IPS-18c (cell line): ENCODE data around the gene CACNG3.
"Not testable (repeated sequence)": the region's sequence is repeated elsewhere in the genome, so short reads cannot be mapped to it uniquely, and the experiment has no call there.

Experiments used
- H3K4me3 ChIP-seq: 2 replicates; pipeline ENCODE4 v1.7.0; 2013; ENCODE audit warnings: low read depth, mild to moderate bottlenecking, low read length, moderate library complexity; ENCODE audit not compliant: insufficient read depth
- H3K9me3 ChIP-seq: one replicate; pipeline ENCODE4 v1.6.1; 2013; ENCODE audit warnings: mild to moderate bottlenecking, low read length, moderate library complexity; ENCODE audit not compliant: control insufficient read depth, insufficient read depth

Gene CACNG3

GRCh38 chr16:24309258-24310142 lies 53.4 kb downstream of the CACNG3 start:
- no peaks in the 10 kb centered on the region for H3K9me3 ChIP-seq
- no peak overlapping the region for H3K4me3 ChIP-seq

GRCh38 chr16:24315343-24315742 lies 59.2 kb downstream of the CACNG3 start:
- no peaks in the 10 kb centered on the region for H3K9me3 ChIP-seq
- no peak overlapping the region for H3K4me3 ChIP-seq

- no peak overlapping the region for H3K4me3 ChIP-seq
Measured at GRCh38 chr16:24318680-24319079, 62.5 kb downstream of the CACNG3 start.

GRCh38 chr16:24319126-24319814 lies 63.1 kb downstream of the CACNG3 start:
- Histone ChIP-seq H3K4me3 (no peak overlapping the region), H3K9me3 (no peaks in the 10 kb centered on the region)

More at GRCh38 chr16:24318680-24319079, 62.5 kb downstream of the CACNG3 start:
- no peaks in the 10 kb centered on the region for H3K9me3 ChIP-seq

DNA sequence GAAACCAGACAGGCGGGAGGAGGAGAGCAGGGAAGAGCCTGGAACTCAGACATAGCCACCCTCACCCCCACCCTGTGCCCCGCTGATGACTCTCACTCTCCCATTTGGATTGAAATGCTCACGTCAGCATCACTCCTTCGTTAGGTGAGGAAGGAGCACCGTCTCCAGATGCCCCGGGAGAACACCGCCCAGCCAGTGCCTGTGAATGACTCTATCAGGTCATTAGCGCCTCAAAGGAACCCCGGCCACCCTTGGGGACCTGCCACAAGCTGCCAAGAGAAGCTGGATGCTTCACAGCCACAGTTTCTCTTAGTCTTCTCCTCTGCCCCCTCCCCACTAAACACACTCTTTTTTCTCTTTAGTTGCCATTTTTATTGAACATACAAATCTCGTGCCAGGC lies 66.0 kb downstream of the CACNG3 start:
- H3K9me3 ChIP-seq: no peaks in the 10 kb centered on the region
- no peak overlapping the region for H3K4me3 ChIP-seq

- no peak overlapping the region for H3K4me3 ChIP-seq
Measured at GRCh38 chr16:24324421-24324820, 68.3 kb downstream of the CACNG3 start.

DNA sequence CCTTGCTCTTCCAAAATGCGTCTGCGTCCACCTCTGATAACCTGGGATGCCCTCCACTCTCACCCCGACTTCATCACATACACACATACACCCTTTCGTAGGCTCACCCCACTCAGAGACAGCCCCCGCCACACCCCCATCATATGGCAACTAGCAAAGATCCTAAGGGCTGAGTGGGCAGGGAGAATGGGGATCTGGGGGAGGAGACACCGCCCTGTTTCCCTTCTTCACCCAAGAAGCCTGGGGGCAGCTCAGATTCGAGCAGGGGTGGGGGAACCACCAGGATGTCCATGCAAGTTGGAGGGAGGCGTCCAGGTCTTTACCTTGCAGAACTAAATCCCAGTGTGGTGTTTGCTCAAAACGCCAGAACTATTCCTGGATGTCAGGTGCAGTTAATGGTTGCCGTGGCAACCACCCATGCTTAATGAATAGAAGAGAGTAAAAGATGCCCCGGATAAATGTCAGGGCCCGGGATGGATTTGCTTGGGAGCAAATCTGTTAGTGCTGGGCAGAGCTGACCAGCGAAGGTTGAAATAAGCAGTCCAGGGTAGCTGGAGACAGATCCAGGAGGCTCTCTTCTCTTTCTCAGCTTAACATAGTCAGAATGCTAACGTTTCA lies 72.8 kb downstream of the CACNG3 start:
- no peak overlapping the region for H3K4me3 ChIP-seq
- H3K9me3 ChIP-seq: no peaks in the 10 kb centered on the region

More at GRCh38 chr16:24324421-24324820, 68.3 kb downstream of the CACNG3 start:
- no peaks in the 10 kb centered on the region for H3K9me3 ChIP-seq

GRCh38 chr16:24332178-24332577 lies 76.0 kb downstream of the CACNG3 start:
- H3K4me3 ChIP-seq: no peak overlapping the region
- H3K9me3 ChIP-seq: no peaks in the 10 kb centered on the region

DNA sequence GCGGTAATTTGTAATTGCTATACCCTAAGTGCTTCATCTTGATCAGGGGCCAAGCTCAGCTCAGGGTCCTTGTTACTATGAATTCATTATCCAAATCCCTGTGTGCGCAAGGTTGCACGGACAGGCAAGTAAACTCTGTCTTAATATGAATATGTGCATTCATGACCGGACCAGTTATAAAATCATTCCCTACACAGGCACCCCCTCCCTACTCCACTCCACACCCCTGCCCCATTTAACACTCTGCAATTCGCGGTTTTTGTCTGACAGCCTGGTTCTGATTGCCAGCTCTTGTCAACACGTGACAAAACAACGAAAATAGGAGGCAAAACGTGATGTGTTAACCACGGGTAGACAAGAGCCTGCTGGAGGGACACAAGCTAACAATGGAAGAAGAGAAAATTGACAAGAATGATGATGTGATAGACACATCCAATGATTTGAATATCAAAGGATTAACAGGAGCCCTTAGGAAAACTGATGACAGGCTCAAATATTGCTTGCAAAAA lies 76.5 kb downstream of the CACNG3 start:
- H3K9me3 ChIP-seq: no peaks in the 10 kb centered on the region
- no peak overlapping the region for H3K4me3 ChIP-seq

- H3K9me3 ChIP-seq: no peaks in the 10 kb centered on the region
- H3K4me3 ChIP-seq: no peak overlapping the region
Measured at GRCh38 chr16:24336491-24336890, 80.4 kb downstream of the CACNG3 start.

DNA sequence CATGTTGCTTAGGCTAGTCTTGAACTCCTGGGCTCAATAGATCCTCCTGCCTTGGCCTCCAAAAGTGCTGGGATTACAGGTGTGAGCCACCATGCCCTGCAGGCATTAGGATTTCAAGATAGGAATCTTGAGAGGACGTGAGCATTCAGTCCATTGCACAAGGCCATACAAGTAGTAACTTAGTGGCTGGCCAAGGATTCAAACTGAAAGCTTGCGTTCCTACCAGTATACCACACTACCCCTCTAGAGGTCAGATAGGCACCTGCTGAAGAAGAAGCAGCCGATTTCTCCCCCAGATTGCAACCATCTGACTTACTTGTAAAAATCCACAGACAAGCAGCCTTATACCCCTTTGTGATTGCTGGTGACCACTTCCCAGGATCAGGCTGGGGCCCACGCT lies 80.9 kb downstream of the CACNG3 start:
- Histone ChIP-seq H3K9me3 (no peaks in the 10 kb centered on the region), H3K4me3 (no peak overlapping the region)

GRCh38 chr16:24343829-24344228 lies 87.7 kb downstream of the CACNG3 start:
- not testable (repeated sequence) for H3K4me3 ChIP-seq, H3K9me3 ChIP-seq

DNA sequence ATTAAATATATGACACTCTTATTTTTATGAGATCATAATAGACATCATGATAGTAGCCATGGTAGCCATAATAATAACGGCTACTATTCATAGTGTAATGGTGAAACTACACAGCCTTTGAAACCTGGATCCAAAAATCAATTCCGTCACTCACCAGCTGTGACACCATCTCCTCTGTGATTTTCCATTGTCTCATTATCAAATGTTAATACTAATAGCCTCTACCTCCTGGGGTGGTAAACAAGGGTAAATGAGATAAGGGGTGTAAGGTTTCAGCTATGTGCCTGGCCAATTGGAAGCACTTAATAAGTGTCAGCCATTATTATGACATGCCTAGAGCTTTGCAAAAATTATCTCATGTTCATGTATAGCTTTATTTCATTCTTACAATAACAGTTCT lies 88.6 kb downstream of the CACNG3 start:
- no peaks in the 10 kb centered on the region for H3K9me3 ChIP-seq
- no peak overlapping the region for H3K4me3 ChIP-seq

DNA sequence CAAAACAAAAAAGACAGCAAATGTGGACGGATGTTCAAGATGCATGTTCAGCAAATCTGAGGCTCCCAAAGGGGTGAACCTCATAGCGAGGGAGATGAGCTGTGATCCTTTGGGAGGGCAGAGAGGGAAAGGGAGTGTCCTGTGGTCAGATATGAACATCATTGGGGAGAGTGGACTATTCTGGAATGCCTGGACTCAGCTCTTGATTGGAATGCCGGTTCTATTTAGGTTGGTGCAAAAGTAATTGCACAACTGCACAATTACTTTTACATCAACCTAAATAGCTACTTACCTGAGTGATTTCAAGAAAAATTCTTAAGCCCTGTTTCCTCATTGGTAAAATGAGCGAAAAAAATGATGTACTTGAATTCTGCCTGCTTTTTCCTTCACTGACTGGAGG lies 89.6 kb downstream of the CACNG3 start:
- no peaks in the 10 kb centered on the region for H3K9me3 ChIP-seq
- no peak overlapping the region for H3K4me3 ChIP-seq

GRCh38 chr16:24346734-24347133 lies 90.6 kb downstream of the CACNG3 start:
- Histone ChIP-seq H3K4me3 (no peak overlapping the region), H3K9me3 (no peaks in the 10 kb centered on the region)

DNA sequence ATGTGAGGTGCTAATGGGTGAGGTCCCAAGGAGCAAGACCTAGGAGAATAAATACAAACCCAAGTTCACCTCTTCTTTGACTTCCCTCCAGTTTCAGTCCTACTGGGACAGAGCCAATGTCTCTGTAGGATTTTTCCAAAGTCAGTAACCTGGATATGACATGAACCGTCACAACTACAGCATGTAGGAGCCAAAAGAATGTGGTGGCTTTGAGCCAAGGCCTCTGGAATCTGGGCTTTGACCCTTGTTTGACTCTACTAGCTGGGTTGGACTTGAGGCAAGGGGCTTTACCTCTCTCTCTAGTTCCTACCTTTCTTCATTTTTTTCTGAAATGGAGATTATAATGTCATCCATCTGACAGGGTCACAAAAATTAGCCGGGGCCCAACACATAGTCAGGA lies 91.4 kb downstream of the CACNG3 start:
- Histone ChIP-seq H3K9me3 (no peaks in the 10 kb centered on the region), H3K4me3 (no peak overlapping the region)

GRCh38 chr16:24348545-24349290 lies 92.6 kb downstream of the CACNG3 start:
- Histone ChIP-seq H3K4me3 (no peak overlapping the region), H3K9me3 (no peaks in the 10 kb centered on the region)
